RWPE2 (cell line): ENCODE measurements around the gene PIM1.
"Not testable (repeated sequence)": the region's sequence is repeated elsewhere in the genome, so short reads cannot be mapped to it uniquely, and the experiment has no call there.

Source experiments
- ATAC-seq: fragments of 200-7000 bp; cut with Tn5 transposase; 3 replicates; pipeline ENCODE4 v1.9.1; 2021; ENCODE audit warnings: low read depth
- DNase-seq: peaks from one replicate; pipeline ENCODE4 v3.0.0-alpha.2; 2020; ENCODE audit warnings: low spot score
- H3K27ac ChIP-seq: fragments of 450-650 bp; 2 replicates; pipeline ENCODE4 v1.5.1; 2017; ENCODE audit warnings: mild to moderate bottlenecking; ENCODE audit not compliant: poor library complexity, severe bottlenecking
- H3K27me3 ChIP-seq: fragments of 250-450 bp; sonication (Bioruptor Pico); 2 replicates; pipeline ENCODE4 v1.5.1; 2021; ENCODE audit warnings: mild to moderate bottlenecking, moderate library complexity; ENCODE audit not compliant: insufficient read depth, poor library complexity, severe bottlenecking
- H3K36me3 ChIP-seq: fragments of 250-450 bp; sonication (Bioruptor Pico); 2 replicates; pipeline ENCODE4 v1.5.1; 2020; ENCODE audit warnings: low read depth, mild to moderate bottlenecking, moderate library complexity
- H3K4me1 ChIP-seq: fragments of 250-450 bp; sonication (Bioruptor Pico); 2 replicates; pipeline ENCODE4 v1.5.1; 2021; ENCODE audit warnings: mild to moderate bottlenecking, moderate library complexity; ENCODE audit not compliant: insufficient read depth, poor library complexity, severe bottlenecking
- H3K4me3 ChIP-seq: fragments of 250-450 bp; sonication (Bioruptor Pico); 2 replicates; pipeline ENCODE4 v1.5.1; 2021; ENCODE audit warnings: mild to moderate bottlenecking, moderate library complexity; ENCODE audit not compliant: severe bottlenecking
- H3K9me3 ChIP-seq: fragments of 250-450 bp; sonication (Bioruptor Pico); 2 replicates; pipeline ENCODE4 v1.5.1; 2021; ENCODE audit warnings: mild to moderate bottlenecking, moderate library complexity; ENCODE audit not compliant: severe bottlenecking
- CTCF ChIP-seq: fragments of 450-650 bp; IDR thresholded peaks from one replicate; pipeline ENCODE4 v1.5.1; 2017; ENCODE audit warnings: mild to moderate bottlenecking, moderate library complexity; ENCODE audit not compliant: poor library complexity, severe bottlenecking

PIM1 gene

GRCh38 chr6:37187321-37188022 lies 17.5 kb downstream of the PIM1 start:
- Histone ChIP-seq H3K36me3 (no peaks in the 10 kb centered on the region), H3K27me3 (no peaks in the 10 kb centered on the region), H3K27ac (no peak overlapping the region), H3K4me1 (no peaks in the 10 kb centered on the region), H3K9me3 (no peaks in the 10 kb centered on the region), H3K4me3 (no peak overlapping the region)
- no peak for ATAC-seq
- TF ChIP-seq CTCF, result no peak
- DNase-seq, result no peak

DNA sequence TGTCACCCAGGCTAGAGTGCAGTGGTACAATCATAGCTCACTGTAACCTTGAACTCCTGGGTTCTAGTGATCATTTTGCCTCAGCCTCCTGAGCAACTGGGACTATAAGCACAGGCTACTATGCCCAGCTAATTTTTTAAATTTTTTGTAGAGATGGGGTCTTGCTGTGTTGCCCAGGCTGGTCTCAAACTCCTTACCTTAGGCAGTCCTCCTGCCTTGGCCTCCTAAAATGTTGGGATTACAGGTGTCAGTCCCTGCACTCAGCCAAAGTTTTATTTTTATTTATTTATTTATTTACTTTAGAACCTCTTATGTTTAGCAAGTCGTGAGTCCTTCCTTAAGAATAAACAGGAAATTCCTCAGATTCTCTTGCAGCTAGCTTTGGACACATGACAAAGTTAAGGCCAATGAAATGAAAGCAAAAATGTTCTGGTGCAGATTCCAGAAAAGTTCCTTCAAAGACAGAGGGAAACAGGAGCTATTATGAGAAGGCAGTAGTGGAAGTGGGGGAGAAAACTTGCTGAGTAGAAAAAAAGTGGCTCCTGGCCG lies 19.1 kb downstream of the PIM1 start:
- DNase-seq (no peak), ATAC-seq (no peak)
- Histone ChIP-seq H3K4me1 (no peaks in the 10 kb centered on the region), H3K36me3 (no peaks in the 10 kb centered on the region), H3K27ac (no peak overlapping the region), H3K4me3 (no peak overlapping the region), H3K27me3 (no peaks in the 10 kb centered on the region), H3K9me3 (no peaks in the 10 kb centered on the region)
- TF ChIP-seq CTCF, result no peak

DNA sequence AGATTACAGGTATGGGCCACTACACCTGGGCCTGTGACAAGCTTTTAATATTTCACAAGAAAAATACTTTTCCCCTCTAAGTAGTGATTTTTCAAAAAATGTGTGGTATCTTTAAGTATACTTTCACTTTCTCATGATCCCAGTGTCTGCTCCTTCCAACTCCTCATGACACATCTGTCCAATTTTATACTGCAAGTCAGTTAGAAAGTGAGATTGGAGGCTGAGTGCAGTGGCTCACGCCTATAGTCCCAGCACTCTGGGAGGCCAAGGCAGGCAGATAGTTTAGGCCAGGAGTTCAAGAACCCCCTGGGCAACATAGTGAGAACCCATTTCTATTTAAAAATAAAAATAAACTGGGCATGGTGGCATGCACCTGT lies 20.2 kb downstream of the PIM1 start:
- H3K27ac ChIP-seq, result no peak overlapping the region
- no peaks in the 10 kb centered on the region for H3K36me3 ChIP-seq
- H3K9me3 ChIP-seq, result no peaks in the 10 kb centered on the region
- DNase-seq (no peak), ATAC-seq (no peak)
- no peaks in the 10 kb centered on the region for H3K4me1 ChIP-seq
- no peak for TF ChIP-seq CTCF
- no peaks in the 10 kb centered on the region for H3K27me3 ChIP-seq
- no peak overlapping the region for H3K4me3 ChIP-seq

DNA sequence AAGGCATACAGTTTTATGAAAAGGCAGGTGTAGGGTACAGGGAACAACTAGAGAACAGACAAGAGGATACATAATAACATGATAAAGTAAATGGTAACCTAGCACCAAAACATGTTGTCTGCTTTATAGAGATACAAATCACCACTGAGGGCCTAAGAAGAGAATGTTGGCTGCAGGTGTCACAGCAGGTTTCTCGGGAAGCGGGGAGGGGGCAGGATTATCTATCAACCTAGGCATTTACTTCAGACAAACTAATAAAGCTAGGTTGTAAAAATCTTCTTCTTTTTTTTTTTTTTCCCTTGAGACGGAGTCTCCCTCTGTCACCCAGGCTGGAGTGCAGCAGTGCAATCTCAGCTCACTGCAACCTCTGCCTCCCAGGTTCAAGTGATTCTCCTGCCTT lies 22.7 kb downstream of the PIM1 start:
- Histone ChIP-seq H3K27me3 (no peaks in the 10 kb centered on the region), H3K36me3 (no peaks in the 10 kb centered on the region), H3K27ac (no peak overlapping the region), H3K4me1 (no peaks in the 10 kb centered on the region), H3K9me3 (no peaks in the 10 kb centered on the region), H3K4me3 (no peak overlapping the region)
- DNase-seq (no peak), ATAC-seq (no peak)
- TF ChIP-seq CTCF, result no peak

GRCh38 chr6:37194886-37195285 lies 24.9 kb downstream of the PIM1 start:
- DNase-seq, H3K27me3 ChIP-seq, H3K9me3 ChIP-seq, H3K4me3 ChIP-seq, ATAC-seq, H3K27ac ChIP-seq, H3K4me1 ChIP-seq, H3K36me3 ChIP-seq: not testable (repeated sequence)

DNA sequence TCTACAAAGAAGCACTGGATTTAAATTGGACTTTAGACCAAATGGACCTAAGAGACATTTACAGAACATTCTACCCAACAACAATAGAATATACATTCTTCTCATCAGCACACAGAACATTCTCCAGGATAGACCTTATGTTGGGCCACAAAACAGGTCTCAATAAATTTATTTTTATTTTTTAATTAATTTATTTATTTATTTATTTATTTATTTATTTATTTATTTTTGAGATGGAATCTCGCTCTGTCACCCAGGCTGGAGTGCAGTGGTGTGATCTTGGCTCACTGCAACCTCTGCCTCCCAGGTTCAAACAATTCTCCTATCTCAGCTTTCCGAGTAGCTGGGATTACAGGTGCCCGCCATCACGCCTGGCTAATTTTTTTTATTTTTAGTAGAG lies 26.5 kb downstream of the PIM1 start:
- not testable (repeated sequence) for H3K27me3 ChIP-seq, DNase-seq

More for the DNA sequence above, 26.5 kb downstream of the PIM1 start:
- H3K27ac ChIP-seq, H3K36me3 ChIP-seq, H3K9me3 ChIP-seq, H3K4me3 ChIP-seq, H3K4me1 ChIP-seq, ATAC-seq: not testable (repeated sequence)
